A549 (cell line): ENCODE data around the gene ZIC1.

Experiments used
- BHLHE40 ChIP-seq: IDR thresholded peaks from 2 replicates; pipeline ENCODE4 v1.6.1; 2012; ENCODE audit warnings: low read depth, low read length, inconsistent platforms
- EP300 ChIP-seq, 2 experiments: fragments of >200 bp; sonication (Bioruptor Twin); formaldehyde crosslinking; IDR thresholded peaks; 2 replicates in 1 of 2; 3 replicates in 1 of 2; pipeline ENCODE4 v1.6.1; 2016 to 2017
- PHF8 ChIP-seq: fragments of 200-600 bp; sonication (generic); IDR thresholded peaks from 2 replicates; pipeline ENCODE4 v1.6.1; 2016; ENCODE audit warnings: low read depth, mild to moderate bottlenecking, antibody characterized with exemption, moderate library complexity, borderline replicate concordance
- POLR2A ChIP-seq: IDR thresholded peaks from 2 replicates; pipeline ENCODE4 v1.6.1; 2012; ENCODE audit warnings: mild to moderate bottlenecking, low read length
- RNF2 ChIP-seq: fragments of 200-600 bp; sonication (generic); IDR thresholded peaks from 2 replicates; pipeline ENCODE4 v1.6.1; 2016; ENCODE audit warnings: low read depth, mild to moderate bottlenecking, antibody characterized with exemption, moderate library complexity, borderline replicate concordance
- SMC3 ChIP-seq: fragments of >200 bp; sonication (Bioruptor Twin); formaldehyde crosslinking; IDR thresholded peaks from 3 replicates; pipeline ENCODE4 v1.6.1; 2018; ENCODE audit warnings: inconsistent platforms
- TF ChIP-seq, protein P1 (sequence below): fragments of >200 bp; sonication (Bioruptor Twin); formaldehyde crosslinking; IDR thresholded peaks from 3 replicates; pipeline ENCODE4 v1.5.1; 2016

DNA sequence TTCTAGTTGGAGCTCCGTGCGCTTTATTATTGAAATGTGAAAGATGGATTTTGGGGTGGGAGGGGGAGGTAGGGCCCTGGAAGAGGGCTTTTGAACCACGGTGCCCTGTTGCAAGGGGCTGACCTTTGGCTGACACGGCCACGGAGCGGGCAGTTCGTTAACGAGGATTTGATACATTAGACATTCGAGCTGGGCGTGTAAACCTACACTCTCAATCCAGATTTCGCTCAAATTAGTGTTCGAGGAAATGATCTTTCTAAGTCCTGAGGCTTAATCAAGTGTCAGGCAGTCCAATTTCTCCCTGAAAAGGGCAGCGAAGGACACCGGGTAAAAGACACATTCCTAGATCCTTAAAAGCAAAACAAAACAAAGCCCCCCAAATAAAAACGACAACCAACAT is 13.0 kb downstream of the ZIC1 start:
- TF ChIP-seq BHLHE40 (no peak), EP300 (IDR thresholded peaks at IDR 0.05) (no peak), SMC3 (no peak), RNF2 (no peak), POLR2A (no peak), PHF8 (no peak)
- TF ChIP-seq, protein P1, sequence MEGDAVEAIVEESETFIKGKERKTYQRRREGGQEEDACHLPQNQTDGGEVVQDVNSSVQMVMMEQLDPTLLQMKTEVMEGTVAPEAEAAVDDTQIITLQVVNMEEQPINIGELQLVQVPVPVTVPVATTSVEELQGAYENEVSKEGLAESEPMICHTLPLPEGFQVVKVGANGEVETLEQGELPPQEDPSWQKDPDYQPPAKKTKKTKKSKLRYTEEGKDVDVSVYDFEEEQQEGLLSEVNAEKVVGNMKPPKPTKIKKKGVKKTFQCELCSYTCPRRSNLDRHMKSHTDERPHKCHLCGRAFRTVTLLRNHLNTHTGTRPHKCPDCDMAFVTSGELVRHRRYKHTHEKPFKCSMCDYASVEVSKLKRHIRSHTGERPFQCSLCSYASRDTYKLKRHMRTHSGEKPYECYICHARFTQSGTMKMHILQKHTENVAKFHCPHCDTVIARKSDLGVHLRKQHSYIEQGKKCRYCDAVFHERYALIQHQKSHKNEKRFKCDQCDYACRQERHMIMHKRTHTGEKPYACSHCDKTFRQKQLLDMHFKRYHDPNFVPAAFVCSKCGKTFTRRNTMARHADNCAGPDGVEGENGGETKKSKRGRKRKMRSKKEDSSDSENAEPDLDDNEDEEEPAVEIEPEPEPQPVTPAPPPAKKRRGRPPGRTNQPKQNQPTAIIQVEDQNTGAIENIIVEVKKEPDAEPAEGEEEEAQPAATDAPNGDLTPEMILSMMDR, result no peak
